PC-9 (cell line): Measurements from ENCODE around the gene PYY.

Source experiments
- EZH2 ChIP-seq: fragments of 200-600 bp; sonication (generic); IDR thresholded peaks from 2 replicates; pipeline ENCODE4 v1.8.0; 2017; ENCODE audit warnings: antibody characterized with exemption, low read depth
- TF ChIP-seq, protein P1 (sequence below): fragments of 200-600 bp; sonication (generic); conservative IDR thresholded peaks from 2 replicates; pipeline ENCODE4 v1.6.1; 2017; ENCODE audit warnings: mixed run types, antibody characterized with exemption, mild to moderate bottlenecking, moderate library complexity

GRCh38 chr17:43907425-43907981 is 46.2 kb downstream of the PYY start, which contains the start of gene MPP2:
- TF ChIP-seq EZH2: no peak
- TF ChIP-seq, protein P1, sequence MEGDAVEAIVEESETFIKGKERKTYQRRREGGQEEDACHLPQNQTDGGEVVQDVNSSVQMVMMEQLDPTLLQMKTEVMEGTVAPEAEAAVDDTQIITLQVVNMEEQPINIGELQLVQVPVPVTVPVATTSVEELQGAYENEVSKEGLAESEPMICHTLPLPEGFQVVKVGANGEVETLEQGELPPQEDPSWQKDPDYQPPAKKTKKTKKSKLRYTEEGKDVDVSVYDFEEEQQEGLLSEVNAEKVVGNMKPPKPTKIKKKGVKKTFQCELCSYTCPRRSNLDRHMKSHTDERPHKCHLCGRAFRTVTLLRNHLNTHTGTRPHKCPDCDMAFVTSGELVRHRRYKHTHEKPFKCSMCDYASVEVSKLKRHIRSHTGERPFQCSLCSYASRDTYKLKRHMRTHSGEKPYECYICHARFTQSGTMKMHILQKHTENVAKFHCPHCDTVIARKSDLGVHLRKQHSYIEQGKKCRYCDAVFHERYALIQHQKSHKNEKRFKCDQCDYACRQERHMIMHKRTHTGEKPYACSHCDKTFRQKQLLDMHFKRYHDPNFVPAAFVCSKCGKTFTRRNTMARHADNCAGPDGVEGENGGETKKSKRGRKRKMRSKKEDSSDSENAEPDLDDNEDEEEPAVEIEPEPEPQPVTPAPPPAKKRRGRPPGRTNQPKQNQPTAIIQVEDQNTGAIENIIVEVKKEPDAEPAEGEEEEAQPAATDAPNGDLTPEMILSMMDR: no peak
